ENCODE results near the gene DEK. TPM values are rescaled to one million over a fixed set of nuclear protein-coding genes. Genes with fewer than 3 reads are reported as not detected.
A peak's percentile ranks its signal among the peaks of the same experiment; 100 is the strongest.

The DEK gene
- total and polyA plus RNA-seq, 2 of the 13 experiments (the other 11 are each of a cell fraction or from before 2014, with no cell fraction given) = 53.2 to 276 TPM

GRCh38 chr6:18264219-18264922 lies at the start of gene DEK (continued):
- TF ChIP-seq FOXP1 (IDR thresholded peaks at IDR 0.05) (no peak), FOXP1 (CRISPR knock-in tag; IDR thresholded peaks at IDR 0.05) (no peak), U2AF1 (optimal IDR thresholded peaks at IDR 0.05; ENCODE audit: low read depth, low read length) (peak; percentile 30), ZNF343 (CRISPR knock-in tag; IDR thresholded peaks at IDR 0.05) (no peak), TOPORS (CRISPR knock-in tag; IDR thresholded peaks at IDR 0.05) (peak; percentile 78; the same call in 1 of the 2 replicates), ZNF543 (CRISPR knock-in tag; IDR thresholded peaks at IDR 0.05) (0 out of 2 replicates have a peak, but pooled peaks have one; percentile 10), HOXA3 (CRISPR knock-in tag; IDR thresholded peaks at IDR 0.05) (peak; percentile 94), HDAC6 (IDR thresholded peaks at IDR 0.05; ENCODE audit: low read depth, low read length) (no peak), ISL2 (CRISPR knock-in tag; IDR thresholded peaks at IDR 0.05) (peak; percentile 25; the same call in 1 of the 2 replicates), ZNF253 (CRISPR knock-in tag; IDR thresholded peaks at IDR 0.05; ENCODE audit: borderline replicate concordance) (peak; percentile 49; the same call in 1 of the 2 replicates), SALL1 (CRISPR knock-in tag; IDR thresholded peaks at IDR 0.05) (peak; percentile 60), ZNF446 (CRISPR knock-in tag; IDR thresholded peaks at IDR 0.05) (no peak), NONO (IDR thresholded peaks at IDR 0.05) (no peak), NONO (CRISPR knock-in tag; conservative IDR thresholded peaks at IDR 0.05) (peak; percentile 64; the same call in 1 of the 2 replicates), MYC (CRISPR knock-in tag; IDR thresholded peaks at IDR 0.05; ENCODE audit: borderline replicate concordance) (no peak; the same call in 1 of the 2 replicates), ZNF350 (CRISPR knock-in tag; IDR thresholded peaks at IDR 0.05; ENCODE audit: borderline replicate concordance, low read depth) (0 out of 2 replicates have a peak, but pooled peaks have one; percentile 36), ARNT (IDR thresholded peaks at IDR 0.05) (no peak), PREB (CRISPR knock-in tag; IDR thresholded peaks at IDR 0.05) (no peak), ZNF619 (CRISPR knock-in tag; IDR thresholded peaks at IDR 0.05) (0 out of 2 replicates have a peak, but pooled peaks have one; percentile 39), ZNF274 (CRISPR knock-in tag; IDR thresholded peaks at IDR 0.05) (peak; percentile 74; the same call in 1 of the 2 replicates), ZNF33B (CRISPR knock-in tag; IDR thresholded peaks at IDR 0.05) (no peak; the same call in 1 of the 2 replicates), CEBPB (IDR thresholded peaks at IDR 0.05; ENCODE audit: borderline replicate concordance, low read depth, low read length) (no peak)
- TF ChIP-seq, protein P1, sequence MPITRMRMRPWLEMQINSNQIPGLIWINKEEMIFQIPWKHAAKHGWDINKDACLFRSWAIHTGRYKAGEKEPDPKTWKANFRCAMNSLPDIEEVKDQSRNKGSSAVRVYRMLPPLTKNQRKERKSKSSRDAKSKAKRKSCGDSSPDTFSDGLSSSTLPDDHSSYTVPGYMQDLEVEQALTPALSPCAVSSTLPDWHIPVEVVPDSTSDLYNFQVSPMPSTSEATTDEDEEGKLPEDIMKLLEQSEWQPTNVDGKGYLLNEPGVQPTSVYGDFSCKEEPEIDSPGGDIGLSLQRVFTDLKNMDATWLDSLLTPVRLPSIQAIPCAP (CRISPR knock-in tag; IDR thresholded peaks at IDR 0.05; ENCODE audit: low read depth) = no peak
- TF ChIP-seq, protein P2, sequence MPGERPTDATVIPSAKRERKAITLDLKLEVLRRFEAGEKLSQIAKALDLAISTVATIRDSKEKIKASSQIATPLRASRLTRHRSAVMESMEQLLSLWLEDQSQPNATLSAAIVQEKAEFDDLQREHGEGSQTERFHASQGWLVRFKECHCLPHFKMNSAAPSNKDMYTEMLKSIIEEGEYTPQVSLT (CRISPR knock-in tag; IDR thresholded peaks at IDR 0.05; ENCODE audit: borderline replicate concordance, low read depth) = 0 out of 2 replicates have a peak, but pooled peaks have one; percentile 40
- TF ChIP-seq, protein P3, sequence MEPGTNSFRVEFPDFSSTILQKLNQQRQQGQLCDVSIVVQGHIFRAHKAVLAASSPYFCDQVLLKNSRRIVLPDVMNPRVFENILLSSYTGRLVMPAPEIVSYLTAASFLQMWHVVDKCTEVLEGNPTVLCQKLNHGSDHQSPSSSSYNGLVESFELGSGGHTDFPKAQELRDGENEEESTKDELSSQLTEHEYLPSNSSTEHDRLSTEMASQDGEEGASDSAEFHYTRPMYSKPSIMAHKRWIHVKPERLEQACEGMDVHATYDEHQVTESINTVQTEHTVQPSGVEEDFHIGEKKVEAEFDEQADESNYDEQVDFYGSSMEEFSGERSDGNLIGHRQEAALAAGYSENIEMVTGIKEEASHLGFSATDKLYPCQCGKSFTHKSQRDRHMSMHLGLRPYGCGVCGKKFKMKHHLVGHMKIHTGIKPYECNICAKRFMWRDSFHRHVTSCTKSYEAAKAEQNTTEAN (CRISPR knock-in tag; conservative IDR thresholded peaks at IDR 0.05) = no peak
- TF ChIP-seq, protein P4, sequence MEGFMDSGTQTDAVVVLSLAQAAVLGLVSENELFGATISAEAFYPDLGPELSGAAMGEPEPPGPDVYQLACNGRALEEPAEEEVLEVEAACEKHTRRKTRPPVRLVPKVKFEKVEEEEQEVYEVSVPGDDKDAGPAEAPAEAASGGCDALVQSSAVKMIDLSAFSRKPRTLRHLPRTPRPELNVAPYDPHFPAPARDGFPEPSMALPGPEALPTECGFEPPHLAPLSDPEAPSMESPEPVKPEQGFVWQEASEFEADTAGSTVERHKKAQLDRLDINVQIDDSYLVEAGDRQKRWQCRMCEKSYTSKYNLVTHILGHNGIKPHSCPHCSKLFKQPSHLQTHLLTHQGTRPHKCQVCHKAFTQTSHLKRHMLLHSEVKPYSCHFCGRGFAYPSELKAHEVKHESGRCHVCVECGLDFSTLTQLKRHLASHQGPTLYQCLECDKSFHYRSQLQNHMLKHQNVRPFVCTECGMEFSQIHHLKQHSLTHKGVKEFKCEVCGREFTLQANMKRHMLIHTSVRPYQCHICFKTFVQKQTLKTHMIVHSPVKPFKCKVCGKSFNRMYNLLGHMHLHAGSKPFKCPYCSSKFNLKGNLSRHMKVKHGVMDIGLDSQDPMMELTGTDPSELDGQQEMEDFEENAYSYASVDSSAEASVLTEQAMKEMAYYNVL (CRISPR knock-in tag; IDR thresholded peaks at IDR 0.05; ENCODE audit: borderline replicate concordance) = peak; percentile 85; the same call in 1 of the 2 replicates
